ENCODE results near the gene BCL6.

The BCL6 gene

DNA sequence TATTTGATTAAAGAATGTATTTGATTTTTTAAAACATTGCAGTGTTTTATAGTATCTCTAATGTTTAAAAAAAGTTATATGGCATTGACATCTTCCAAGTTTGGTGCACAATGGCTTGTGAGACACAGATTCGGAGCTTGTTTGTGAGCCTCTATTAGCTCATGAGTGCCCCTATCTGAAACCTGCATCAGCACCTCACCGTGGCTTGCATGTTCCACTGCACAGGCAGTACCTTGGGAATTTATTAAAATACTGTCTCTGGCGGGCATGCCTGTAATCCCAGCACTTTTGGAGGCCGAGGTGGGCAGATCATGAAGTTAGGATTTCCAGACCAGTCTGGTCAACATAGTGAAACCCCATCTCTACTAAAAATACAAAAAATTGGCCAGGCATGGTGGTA lies 36.1 kb downstream of the BCL6 start:
- no peak overlapping the region for H3K27ac ChIP-seq
- TF ChIP-seq, protein P1, sequence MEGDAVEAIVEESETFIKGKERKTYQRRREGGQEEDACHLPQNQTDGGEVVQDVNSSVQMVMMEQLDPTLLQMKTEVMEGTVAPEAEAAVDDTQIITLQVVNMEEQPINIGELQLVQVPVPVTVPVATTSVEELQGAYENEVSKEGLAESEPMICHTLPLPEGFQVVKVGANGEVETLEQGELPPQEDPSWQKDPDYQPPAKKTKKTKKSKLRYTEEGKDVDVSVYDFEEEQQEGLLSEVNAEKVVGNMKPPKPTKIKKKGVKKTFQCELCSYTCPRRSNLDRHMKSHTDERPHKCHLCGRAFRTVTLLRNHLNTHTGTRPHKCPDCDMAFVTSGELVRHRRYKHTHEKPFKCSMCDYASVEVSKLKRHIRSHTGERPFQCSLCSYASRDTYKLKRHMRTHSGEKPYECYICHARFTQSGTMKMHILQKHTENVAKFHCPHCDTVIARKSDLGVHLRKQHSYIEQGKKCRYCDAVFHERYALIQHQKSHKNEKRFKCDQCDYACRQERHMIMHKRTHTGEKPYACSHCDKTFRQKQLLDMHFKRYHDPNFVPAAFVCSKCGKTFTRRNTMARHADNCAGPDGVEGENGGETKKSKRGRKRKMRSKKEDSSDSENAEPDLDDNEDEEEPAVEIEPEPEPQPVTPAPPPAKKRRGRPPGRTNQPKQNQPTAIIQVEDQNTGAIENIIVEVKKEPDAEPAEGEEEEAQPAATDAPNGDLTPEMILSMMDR (IDR thresholded peaks at IDR 0.05), result no peak
- no peaks in the 10 kb centered on the region for H3K27me3 ChIP-seq
- DNase-seq, result no peak
- H3K9me3 ChIP-seq, result no peaks in the 10 kb centered on the region
- H3K4me1 ChIP-seq, result peaks cover 0 to 10% (median 0%) of the 10 kb centered on the region in 4 donors
- H3K36me3 ChIP-seq, result no peaks in the 10 kb centered on the region
- no peak overlapping the region for H3K4me3 ChIP-seq
- intact Hi-C loops (cut with DNase I; ENCODE audit: low total_unique reads), result no loop called here

DNA sequence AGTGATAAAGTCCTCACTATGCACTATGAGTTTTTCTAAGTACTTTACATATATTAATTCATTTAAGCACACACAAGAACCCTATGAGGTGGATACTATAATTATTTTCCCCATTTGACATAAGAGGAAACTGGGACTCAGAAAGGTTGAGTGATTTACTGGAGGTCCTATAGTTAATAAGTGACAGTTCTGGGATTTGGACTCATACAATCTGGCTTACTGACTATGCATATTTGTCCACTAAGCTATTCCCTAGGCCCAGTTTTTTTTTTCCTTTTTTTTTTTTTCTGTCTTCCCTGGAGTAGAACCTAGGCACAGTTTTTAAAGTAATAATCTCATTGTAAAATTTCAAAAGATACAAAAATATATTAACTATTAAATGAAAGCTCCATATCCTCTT lies 36.6 kb downstream of the BCL6 start:
- Histone ChIP-seq H3K4me3 (no peak overlapping the region), H3K27me3 (no peaks in the 10 kb centered on the region), H3K36me3 (no peaks in the 10 kb centered on the region), H3K9me3 (no peaks in the 10 kb centered on the region), H3K27ac (no peak overlapping the region), H3K4me1 (peaks cover 0 to 6% (median 0%) of the 10 kb centered on the region in 4 donors)
- intact Hi-C loops (cut with DNase I; ENCODE audit: low total_unique reads), result no loop called here
- no peak for DNase-seq
- TF ChIP-seq, protein P1 (IDR thresholded peaks at IDR 0.05), result no peak

DNA sequence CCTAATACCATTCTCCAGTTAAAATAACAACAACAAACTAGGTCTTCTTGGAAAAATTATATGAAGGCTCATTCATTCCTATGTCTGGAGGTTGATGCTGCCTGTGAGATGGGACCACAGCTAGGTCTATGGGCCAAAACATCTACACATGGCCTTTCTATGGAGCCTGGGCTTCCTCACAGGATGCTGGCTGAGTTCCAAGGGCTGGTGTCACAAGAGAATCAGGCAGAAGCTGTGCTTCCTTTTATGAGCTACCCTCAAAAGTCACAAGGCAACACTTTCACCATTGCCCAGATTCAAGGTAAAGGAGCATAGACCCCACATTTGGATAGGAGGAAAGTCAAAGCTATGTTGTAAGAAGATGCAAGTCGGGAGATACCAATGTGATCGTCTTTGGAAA lies 38.3 kb downstream of the BCL6 start:
- Histone ChIP-seq H3K4me3 (no peak overlapping the region), H3K4me1 (peaks cover 0 to 5% (median 0%) of the 10 kb centered on the region in 4 donors), H3K36me3 (no peaks in the 10 kb centered on the region), H3K27ac (no peak overlapping the region), H3K27me3 (no peaks in the 10 kb centered on the region), H3K9me3 (no peaks in the 10 kb centered on the region)
- TF ChIP-seq, protein P1 (IDR thresholded peaks at IDR 0.05), result no peak
- intact Hi-C loops (cut with DNase I; ENCODE audit: low total_unique reads), result no loop called here
- peak in 1 of 2 donors; percentile 71 for DNase-seq

DNA sequence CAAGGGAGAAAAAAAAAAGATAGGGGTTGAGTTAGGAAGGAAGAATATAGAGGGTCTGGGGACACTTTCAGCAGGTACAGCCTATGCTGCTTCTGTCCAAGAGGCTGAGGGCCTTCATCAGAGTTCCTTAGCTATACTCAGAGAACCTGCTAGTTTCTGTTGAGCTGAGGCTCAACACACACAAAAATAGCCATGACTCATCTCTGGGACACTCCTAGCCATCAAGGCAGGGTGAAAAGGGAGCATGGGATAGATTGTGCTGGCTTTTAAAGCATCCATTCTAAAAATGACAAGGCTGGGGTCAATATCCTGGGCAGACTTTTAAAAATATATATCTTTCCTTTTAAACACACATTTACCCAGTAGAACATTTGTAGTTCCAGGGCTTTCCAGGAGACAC lies 40.1 kb downstream of the BCL6 start:
- Histone ChIP-seq H3K4me1 (peaks cover 0 to 5% (median 0%) of the 10 kb centered on the region in 4 donors), H3K36me3 (no peaks in the 10 kb centered on the region), H3K4me3 (no peak overlapping the region), H3K27me3 (no peaks in the 10 kb centered on the region), H3K27ac (no peak overlapping the region), H3K9me3 (no peaks in the 10 kb centered on the region)
- intact Hi-C loops (cut with DNase I; ENCODE audit: low total_unique reads), result no loop called here
- TF ChIP-seq, protein P1 (IDR thresholded peaks at IDR 0.05), result no peak
- DNase-seq, result no peak

DNA sequence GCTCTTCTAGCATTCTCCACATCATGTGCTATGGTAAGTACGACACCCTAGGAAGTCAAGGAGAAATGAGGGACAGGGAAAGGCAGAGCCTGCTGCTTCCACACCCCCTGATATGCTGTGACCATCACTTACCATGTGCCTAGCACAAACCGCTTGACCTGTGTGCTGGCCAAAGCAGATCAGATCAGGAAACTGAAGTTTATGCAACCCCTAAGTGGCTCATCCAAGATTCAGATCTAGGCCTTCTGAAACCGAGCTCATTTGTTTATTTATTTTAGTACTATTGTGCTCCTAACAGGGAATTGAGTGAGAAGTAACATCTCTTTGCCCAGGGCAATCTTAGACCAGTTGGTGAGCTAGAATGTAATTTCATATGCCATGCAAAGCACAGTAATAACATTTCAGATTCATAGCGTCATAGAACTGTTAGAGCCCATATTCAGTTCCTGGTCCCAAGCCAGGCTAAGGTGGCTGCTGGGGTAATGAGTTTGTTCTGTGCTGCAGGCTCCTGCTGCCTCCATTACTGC lies 42.7 kb downstream of the BCL6 start, which contains the start of gene RTP2:
Gene RTP2, minus strand, starts transcription at position 51 of the 527 bp plus-strand sequence. CDS start 429 bp downstream, outside the sequence.
- DNase-seq, result no peak
- no peak within 1 kb of the TSS for H3K27ac ChIP-seq
- H3K27me3 ChIP-seq, result no peaks in the 10 kb centered on the region
- intact Hi-C loops (cut with DNase I; ENCODE audit: low total_unique reads), result no loop called here
- no peak within 1 kb of the TSS for H3K4me3 ChIP-seq
- H3K36me3 ChIP-seq, result no peaks in the 10 kb centered on the region
- H3K9me3 ChIP-seq, result no peaks in the 10 kb centered on the region
- H3K4me1 ChIP-seq, result peaks cover 0 to 5% (median 0%) of the 10 kb centered on the region in 4 donors
- TF ChIP-seq, protein P1 (IDR thresholded peaks at IDR 0.05), result no peak

DNA sequence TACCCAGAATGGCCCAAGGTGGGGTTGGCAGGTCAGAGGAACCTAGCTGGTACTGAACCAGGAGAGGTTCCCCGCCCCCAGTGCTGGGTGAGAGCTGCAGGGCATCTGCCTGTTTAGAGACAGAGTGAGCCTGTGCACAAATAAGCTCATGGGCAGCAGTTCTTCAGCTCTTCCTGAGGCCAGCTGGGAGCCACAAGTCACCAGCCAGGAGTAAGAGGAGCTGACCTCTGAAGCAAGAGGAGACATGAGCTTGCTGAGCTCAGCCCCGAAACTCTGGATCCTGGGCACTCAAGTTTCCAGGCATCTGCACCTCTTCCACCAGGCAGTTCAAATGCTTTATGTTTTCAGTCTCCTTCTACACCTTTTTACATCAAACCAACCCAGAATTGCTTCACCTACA lies 45.0 kb downstream of the BCL6 start:
- Histone ChIP-seq H3K4me3 (no peak overlapping the region), H3K36me3 (no peaks in the 10 kb centered on the region), H3K4me1 (peaks cover 0 to 5% (median 0%) of the 10 kb centered on the region in 4 donors), H3K9me3 (no peaks in the 10 kb centered on the region), H3K27me3 (no peaks in the 10 kb centered on the region), H3K27ac (no peak overlapping the region)
- TF ChIP-seq, protein P1 (IDR thresholded peaks at IDR 0.05), result no peak
- intact Hi-C loops (cut with DNase I; ENCODE audit: low total_unique reads), result no loop called here
- no peak for DNase-seq
